Stimulated activated CD4-positive, alpha-beta T cell treated with anti-CD3 and anti-CD28 coated beads, Interleukin-15, amount 100 ng/mL, for 1 hour (primary cell): Measurements from ENCODE around the gene ZSWIM3.
A peak's percentile ranks its signal among the peaks of the same experiment; 100 is the strongest.
"Not testable (repeated sequence)": the region's sequence is repeated elsewhere in the genome, so short reads cannot be mapped to it uniquely, and the experiment has no call there.

Experiments used
- DNase-seq, 2 donors: peaks; one replicate each; pipeline ENCODE4 v3.0.0-alpha.2; 2020; ENCODE audit warnings: low read depth in 1 of 2, low spot score in 1 of 2

Gene ZSWIM3

GRCh38 chr20:45857114-45857881, at the start of gene ZSWIM3, which contains the start of gene ACOT8:
Gene ZSWIM3 (plus strand): TSS chr20:45857614. CDS start chr20:45857826, 212 bp downstream.
Gene ACOT8 (minus strand): TSS chr20:45857392. CDS start chr20:45857315, 77 bp downstream.
- peak; percentile 61 to 78 for DNase-seq

- no peak for DNase-seq
Observed at GRCh38 chr20:45810191-45810970, 47.0 kb upstream of the ZSWIM3 start.

- peak; percentile 79 to 83 for DNase-seq
Observed at GRCh38 chr20:45812157-45813005, 45.0 kb upstream of the ZSWIM3 start, which contains the start of gene UBE2C. Gene UBE2C (plus strand): TSS chr20:45812644. CDS start chr20:45812696, 52 bp downstream.

GRCh38 chr20:45813006-45813340, 44.4 kb upstream of the ZSWIM3 start:
- no peak for DNase-seq

GRCh38 chr20:45813489-45813888, 43.9 kb upstream of the ZSWIM3 start:
- DNase-seq, result no peak

- no peak for DNase-seq
Observed at GRCh38 chr20:45814314-45814713, 43.1 kb upstream of the ZSWIM3 start.

- DNase-seq, result no peak
Observed at GRCh38 chr20:45816951-45817350, 40.5 kb upstream of the ZSWIM3 start.

GRCh38 chr20:45817376-45818194, 39.8 kb upstream of the ZSWIM3 start:
- no peak for DNase-seq

GRCh38 chr20:45818239-45818638, 39.2 kb upstream of the ZSWIM3 start:
- no peak for DNase-seq

GRCh38 chr20:45819466-45819865, 37.9 kb upstream of the ZSWIM3 start:
- no peak for DNase-seq

- DNase-seq, result no peak
Observed at GRCh38 chr20:45821947-45822346, 35.5 kb upstream of the ZSWIM3 start.

- DNase-seq, result no peak
Observed at GRCh38 chr20:45822857-45823256, 34.6 kb upstream of the ZSWIM3 start.

GRCh38 chr20:45823949-45824835, 33.2 kb upstream of the ZSWIM3 start:
- peak; percentile 20 to 35 for DNase-seq

GRCh38 chr20:45826381-45827019, 30.9 kb upstream of the ZSWIM3 start:
- no peak for DNase-seq

GRCh38 chr20:45827030-45827652, 30.3 kb upstream of the ZSWIM3 start, which contains the start of gene TNNC2:
Gene TNNC2 (minus strand): TSS chr20:45827312. CDS start chr20:45827248, 64 bp downstream.
- no peak for DNase-seq

- DNase-seq, result no peak
Observed at GRCh38 chr20:45827712-45828111, 29.7 kb upstream of the ZSWIM3 start.

- DNase-seq, result no peak
Observed at GRCh38 chr20:45828589-45828988, 28.8 kb upstream of the ZSWIM3 start.

- DNase-seq, result not testable (repeated sequence)
Observed at GRCh38 chr20:45829673-45830106, 27.7 kb upstream of the ZSWIM3 start.
